Stimulated activated CD8-positive, alpha-beta memory T cell treated with anti-CD3 and anti-CD28 coated beads, Interleukin-15, amount 100 ng/mL, for 48 hours (primary cell): Measurements from ENCODE around the gene AURKA.
"Not testable (repeated sequence)": the region's sequence is repeated elsewhere in the genome, so short reads cannot be mapped to it uniquely, and the experiment has no call there.

Experiments used
- DNase-seq, 2 donors: peaks; one replicate each; pipeline ENCODE4 v3.0.0-alpha.2; 2020; ENCODE audit warnings: low read depth in 2 of 2

Gene AURKA

DNA sequence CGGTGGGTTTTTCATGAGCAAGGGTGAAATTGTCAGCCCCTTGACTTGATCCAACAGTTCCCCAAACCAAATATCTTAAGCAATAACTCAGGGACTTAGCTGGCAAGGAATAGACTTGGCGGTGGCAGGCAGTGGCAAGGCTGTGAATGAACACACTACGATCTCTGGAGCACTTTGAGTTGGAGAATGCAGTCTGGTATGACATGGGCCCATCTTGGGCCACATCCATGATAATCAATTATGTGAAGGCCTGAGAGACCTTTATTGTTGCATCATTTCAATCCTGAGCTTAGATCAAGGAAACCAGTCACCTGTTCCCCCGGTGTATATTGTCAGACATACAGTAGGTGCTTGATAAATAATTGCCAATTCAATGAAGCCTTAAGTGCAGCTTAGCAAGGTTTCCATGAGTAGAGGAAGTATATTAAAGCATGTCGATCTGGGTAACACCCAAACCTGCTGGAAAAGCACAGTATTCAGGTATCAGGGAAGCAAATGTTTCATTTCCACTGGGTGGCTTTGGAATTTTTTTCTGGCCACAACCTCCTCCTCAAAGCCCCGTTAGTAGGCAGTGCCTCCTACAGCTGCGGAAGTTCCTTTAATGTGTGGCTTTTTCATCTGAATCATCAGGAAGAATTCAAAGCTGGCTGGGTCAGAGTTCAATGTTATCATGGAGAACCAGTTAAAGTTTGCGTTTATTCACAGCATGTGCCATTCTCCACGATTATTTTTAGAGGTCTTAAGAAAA, 30.2 kb upstream of the AURKA start:
- DNase-seq, result no peak

DNA sequence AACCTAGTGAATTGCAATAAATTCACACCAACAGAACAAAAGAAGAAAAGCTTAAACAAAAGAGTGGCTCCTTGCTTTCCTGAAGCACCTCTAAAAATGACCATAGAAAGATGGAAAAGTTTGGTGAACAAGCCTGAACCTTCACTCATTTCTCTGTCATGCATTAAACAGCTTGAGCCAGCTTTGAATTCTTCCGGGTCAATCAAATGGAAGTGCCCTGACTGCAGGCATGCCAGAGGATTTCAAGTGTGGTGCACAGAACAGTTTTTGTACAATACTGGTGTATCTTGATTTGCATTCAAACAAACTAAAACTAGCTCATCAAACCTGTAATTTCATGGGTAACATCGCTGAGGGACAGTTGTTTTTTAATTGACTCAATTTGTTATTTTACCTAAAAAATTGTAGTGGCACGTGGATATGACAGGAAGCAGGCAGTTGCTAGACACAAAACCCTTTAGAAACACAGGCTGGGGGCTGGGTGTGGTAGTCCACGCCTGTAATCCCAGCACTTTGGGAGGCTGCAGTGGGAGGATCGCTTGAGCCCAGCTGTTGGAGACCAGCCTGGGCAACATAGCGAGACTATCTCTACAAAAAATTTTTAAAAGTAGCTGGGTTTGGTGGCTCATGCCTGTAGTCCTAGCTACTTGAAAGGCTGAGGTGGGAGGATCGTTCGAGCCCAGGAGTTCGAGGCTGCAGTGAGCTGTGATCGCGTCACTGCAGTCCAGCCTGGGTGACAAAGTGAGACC, 29.1 kb upstream of the AURKA start:
- DNase-seq, result no peak

DNA sequence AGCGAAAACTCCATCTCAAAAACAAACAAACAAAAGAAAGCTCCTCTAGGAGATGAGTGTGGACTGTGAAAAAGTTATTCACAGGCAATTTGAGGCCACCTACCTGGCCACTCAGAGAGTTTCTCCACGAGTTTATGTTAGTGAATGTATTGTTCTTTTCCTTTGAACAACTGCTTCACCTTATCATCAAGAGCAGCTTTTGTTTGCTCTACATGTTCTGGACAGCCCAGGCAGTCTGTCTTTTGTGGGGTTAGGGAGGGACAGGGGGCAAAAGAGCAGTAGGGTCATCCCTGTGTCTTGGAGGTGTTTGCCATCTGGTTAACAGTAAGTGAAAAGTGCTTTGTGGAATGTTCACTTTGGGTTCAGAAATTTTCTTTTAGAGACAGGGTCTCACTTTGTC, 28.0 kb upstream of the AURKA start:
- DNase-seq, result no peak

DNA sequence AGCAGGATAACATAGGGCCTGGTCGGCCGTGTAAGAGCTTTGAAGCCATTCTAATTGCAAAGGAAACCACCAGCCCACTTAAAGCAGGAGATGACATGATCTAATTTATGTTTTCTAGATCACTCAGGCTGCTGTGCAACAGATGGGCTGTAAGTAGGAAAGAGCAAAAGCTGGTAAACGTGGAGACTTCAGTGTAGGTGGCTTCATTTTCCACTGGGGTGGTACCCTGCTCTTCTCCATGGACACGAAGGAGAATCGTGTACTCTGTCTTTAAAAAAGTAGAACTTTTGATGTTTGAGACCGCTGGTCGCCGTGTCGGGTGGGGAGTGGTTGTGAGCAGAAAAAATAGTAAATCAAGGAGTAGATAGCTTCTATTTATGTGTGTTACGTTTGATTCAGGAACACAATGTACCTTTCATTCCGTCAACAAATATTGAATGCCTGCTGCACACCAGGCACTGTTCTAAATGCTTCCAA, 26.4 kb upstream of the AURKA start:
- DNase-seq, result no peak

DNA sequence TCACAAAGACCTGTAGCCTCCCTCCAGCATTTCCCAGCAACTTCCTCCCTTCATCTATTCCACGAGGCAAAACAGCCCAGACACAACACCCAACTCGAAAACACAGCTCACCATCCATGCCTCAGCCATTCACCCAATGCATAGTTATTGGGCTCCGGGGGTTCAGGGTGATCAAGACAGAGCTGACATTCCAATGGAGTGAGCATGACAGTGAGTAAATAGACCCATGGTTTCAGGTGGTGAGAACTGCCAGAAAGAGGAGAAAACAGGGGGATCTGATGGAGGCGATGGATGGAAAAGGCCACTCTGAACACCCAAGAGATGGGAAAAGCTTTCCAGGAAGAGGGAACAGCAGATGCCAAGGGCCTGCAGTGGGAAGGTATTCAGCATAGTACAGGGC, 25.9 kb upstream of the AURKA start:
- no peak for DNase-seq

DNA sequence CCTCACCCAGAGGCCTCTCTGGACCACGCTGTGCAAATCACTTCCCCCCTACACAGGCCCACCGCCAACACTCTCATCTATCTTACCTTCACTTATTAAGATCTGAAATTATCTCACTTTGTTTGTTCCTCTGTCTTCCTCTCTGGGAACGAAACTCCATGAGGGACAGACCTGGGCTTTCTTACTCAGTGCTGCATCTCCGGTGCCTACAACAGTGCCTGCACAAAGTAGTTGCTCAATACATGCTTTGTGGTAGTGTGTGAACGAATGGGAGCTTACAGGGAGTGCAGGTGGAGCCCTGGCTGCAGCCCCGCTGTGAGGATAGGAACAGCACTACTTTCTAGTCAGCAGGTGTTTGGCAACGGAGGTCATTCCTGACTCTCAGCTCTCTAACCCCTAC, 25.4 kb upstream of the AURKA start:
- DNase-seq, result no peak

DNA sequence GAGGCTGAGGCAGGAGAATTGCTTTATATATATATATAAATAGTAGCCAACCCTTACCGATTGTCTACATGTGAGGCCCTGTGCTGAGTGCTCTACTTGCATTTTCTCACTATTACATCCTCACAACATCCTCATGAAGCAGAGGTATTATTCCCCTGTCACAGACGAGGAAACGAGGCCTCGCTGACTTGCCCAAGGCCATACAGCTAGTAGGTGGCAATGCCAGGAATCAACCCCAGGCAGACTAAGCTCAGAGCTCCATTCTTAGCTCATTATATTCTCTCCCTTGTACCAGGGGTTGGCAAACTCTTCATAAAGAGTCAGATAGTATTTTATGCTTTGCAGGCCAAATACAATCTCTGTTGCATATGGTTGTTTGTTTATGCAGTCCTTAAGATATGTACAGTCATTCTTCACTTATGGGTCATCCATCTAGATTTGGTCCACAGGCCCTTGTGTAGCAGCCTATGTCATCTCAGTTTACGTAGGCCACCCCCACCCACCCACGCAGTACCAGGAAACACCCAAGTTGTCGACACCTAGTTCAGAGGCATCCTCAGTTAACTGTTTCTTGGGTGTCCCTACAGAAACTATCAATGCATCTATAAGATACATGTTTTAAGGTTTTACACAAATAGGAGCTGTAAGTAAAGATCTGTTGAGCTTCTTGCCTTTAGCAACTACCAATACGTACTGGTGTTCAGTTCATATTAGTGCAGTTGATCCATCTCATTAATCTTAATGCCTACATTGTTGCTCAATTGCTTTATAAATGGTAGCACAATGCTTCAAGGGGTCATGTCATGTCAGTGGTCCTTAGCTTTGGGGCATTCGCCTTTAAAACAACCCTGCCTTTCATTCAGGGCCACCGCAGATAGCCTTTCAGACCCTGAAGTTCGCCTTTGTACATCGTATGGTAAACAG, 23.1 kb upstream of the AURKA start:
- DNase-seq, result peak; percentile 60 to 71

DNA sequence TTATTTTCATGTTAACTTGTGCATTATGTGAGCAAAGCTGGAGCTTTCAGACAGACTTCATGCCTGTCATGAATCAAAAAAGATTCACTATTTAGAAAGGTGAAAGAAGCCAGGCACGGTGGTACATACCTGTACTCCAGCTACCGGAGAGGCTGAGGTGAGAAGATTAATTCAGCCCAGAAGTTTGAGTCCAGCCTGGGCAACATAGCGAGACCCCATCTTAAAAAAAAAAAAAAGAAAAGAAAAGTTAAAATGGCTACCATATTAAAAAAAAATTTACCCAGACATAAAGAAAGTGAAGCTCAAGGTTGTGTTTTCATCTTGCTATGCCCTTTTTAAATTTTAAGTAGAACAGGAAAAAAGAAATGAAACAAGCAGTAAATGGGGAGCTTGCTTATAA, 20.9 kb upstream of the AURKA start:
- DNase-seq, result no peak

DNA sequence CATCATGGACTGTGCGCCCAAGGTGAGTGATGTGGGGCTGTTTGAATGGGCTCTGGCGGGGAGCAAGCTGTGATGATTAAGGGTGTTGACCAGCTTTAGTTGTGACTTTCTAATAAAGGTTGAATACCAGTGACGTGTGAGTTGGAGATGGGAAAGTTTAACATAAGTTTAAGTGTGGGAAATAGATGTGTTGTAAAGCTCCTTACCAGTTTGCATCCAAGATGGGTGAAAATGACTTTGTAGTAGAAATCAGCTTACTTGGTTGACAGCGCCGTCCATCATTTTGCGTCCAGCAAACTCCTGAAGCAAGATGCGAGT, 20.4 kb upstream of the AURKA start:
- no peak for DNase-seq

DNA sequence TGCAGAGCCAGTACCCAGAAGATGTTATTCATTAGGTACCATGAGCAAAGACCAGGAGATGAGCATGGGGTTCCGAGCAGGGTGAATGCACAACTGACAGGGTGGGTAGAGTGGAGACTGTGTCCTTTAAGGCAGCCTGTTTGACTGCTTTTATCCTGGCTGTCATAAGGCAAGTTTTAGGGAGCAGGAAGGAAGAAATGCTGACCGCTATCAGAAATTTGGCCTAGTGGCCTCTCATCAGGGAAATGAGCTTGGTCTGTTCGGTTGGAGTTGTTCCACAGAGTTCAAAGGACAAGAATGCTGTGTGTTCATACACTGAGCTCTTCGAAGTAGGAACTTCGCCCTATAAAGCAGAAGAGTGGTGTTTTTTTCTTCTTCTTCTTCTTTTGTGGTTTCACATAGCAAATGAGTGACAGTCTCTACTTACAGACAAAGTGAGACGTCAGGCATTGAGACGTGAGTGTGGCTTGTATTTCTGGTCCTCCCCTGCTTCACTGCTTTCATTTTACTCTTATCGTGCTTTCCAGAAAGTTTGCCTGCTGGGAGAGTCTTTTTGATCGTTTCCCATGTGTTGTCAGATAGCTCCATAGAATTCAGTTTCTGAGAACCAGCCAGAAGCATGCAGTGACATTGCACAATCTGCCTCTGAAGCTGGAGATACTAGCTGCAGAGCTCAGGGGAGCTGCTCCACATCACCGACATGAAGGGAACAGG, 19.9 kb upstream of the AURKA start, which contains the start of gene CASS4:
TSS of gene CASS4 (plus strand) at position 502 of the 714 bp plus-strand sequence. CDS start at position 701, 199 bp downstream.
- no peak for DNase-seq

DNA sequence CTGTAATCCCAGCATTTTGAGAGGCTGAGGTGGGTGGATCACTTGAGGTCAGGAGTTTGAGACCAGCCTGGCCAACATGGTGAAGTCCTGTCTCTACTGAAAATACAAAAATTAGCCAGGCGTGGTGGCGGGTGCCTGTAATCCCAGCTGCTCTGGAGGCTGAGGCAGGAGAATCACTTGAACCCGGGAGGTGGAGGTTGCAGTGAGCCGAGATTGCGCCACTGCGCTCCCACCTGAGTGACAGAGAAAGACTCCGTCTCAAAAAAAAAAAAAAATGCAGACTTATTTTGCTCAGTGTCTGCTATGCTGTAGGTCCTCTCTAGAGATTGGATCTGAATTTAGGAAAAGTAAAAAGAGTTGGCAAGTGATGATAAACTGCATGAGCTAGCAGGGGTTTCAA, 19.3 kb upstream of the AURKA start:
- not testable (repeated sequence) for DNase-seq

DNA sequence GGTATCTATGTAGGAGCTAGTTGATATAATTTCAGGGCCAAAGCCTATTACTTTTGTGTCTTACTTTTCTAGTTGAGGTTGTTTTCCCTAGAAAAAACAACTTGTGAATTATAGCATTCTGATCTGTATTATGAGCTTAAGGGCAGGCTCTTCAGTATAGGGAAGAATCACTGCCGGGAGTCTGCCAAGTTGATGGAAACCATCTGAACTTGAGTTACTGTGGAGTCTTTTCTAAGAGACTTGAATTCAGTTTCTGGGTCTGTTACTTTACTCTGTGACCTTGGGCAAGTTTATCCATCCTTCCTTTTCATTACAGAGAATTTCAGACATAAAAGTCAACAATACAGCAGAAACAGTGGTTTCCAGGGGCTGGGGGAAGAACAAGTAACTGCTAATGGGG, 17.9 kb upstream of the AURKA start:
- no peak for DNase-seq

DNA sequence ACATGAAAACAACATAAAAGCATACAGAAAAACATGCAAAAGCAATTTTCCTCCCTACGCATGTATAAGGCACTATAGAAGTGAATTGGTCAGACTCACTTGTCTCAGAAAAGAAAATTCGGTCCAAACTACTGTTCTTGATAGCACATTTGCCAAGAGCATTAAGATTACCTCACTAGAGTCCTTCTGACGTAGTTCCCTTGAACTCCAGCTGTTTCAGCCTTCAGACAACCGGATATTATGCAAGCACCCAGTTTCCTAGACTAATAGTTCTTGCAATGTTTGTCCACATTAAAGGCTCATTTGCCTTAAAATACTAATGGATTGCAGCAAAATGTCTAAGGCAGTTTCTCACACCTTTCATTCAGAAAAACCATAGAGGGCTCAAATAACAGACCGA, 17.5 kb upstream of the AURKA start:
- no peak for DNase-seq

DNA sequence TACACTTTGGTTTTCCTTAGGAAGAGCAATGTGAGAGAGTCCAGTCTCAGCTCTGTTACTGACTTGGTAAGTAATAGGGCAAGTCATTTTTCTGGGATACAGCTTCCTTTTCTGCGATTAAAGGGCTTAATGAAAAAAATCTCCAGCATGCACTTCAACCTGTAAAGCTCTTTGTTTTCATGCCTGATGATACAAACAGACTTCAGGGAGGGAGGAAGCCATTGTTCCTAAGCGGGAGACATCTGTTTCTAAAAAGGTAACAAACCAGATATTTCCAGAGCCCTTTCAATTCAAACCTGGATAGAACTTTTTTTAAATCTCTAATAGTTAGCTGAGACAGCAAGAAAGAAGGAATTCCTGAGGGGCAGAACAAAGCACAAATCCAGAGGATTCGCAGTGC, 14.9 kb upstream of the AURKA start:
- no peak for DNase-seq

DNA sequence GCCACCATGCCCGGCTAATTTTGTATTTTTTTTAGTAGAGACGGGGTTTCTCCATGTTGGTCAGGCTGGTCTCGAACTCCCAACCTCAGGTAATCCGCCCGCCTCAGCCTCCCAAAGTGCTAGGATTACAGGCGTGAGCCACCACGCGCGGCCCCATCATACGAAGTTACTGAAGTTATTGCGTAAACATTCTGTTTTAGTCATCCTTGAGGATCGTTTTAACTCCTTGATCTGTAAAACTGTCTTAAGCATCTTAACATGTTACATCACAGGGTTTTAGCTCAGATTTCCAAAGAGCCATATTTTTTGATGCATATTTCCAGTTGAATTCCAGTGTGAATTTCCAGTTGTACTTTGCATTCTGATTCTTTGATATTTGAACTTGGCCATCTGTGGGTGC, 13.3 kb upstream of the AURKA start:
- DNase-seq, result not testable (repeated sequence)

DNA sequence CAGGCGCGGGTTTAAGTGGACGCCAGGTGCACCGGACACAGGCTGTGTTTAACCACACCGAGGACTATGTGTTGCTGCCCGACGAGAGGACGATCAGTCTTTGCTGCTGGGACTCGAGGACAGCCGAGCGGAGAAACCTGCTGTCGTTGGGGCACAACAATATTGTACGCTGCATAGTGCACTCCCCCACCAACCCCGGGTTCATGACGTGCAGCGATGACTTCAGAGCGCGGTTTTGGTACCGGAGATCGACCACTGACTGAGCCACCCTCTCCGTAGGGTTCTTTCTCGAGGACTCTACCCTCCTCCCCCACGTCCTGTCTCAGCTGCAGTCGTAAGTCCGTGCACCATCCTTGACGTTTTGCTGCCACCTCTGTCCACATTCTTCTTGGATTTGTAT, 11.4 kb upstream of the AURKA start:
- DNase-seq, result no peak

DNA sequence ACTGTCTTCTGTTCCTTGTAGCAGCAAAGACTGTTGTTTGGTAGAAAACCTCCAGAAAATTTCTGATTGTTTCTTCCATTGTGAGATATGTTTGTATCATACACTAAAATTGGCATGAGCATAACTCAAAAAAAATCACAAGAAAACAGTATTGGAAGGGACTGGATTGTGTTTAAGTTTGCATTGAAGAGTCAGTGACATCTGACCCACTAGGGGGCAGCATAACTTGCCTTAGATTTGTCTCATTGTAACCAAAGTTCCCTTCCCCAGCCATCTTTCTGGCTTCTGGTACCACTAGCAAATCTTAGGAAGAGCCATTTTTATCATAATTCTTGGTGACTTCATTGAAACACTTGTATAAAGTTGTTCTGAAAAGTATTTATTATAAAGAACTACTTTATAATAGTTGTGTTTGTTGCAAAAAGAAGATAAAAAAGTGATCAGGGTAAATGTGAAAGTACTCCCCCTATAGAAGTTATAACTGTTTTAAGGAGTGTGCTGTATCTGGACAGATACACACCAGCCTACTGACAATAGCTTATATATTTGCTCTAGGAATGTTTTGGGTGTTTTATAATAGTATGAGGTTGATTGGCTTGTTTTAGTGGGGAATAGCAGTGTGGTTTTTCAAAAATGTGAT, 8.1 kb upstream of the AURKA start:
- DNase-seq, result no peak

DNA sequence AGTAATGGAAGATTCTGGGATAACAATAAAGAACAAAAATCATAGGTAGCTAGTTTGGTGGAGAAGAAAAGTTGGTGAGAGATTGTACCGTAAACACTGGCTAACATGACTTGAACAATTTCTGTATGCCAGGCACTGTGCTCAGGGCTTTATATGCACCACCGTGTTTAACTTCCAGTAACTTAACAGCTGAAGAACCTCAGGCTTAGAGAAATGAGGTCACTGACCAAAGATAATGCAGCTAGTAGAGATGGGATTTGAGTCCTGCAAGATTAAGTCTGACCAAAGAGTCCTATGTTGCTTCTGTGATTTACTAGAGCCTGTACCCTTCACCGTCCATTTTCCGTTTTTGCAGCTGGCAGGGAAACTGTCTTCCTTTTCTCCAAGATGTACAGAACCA, 3.2 kb upstream of the AURKA start:
- DNase-seq, result no peak

DNA sequence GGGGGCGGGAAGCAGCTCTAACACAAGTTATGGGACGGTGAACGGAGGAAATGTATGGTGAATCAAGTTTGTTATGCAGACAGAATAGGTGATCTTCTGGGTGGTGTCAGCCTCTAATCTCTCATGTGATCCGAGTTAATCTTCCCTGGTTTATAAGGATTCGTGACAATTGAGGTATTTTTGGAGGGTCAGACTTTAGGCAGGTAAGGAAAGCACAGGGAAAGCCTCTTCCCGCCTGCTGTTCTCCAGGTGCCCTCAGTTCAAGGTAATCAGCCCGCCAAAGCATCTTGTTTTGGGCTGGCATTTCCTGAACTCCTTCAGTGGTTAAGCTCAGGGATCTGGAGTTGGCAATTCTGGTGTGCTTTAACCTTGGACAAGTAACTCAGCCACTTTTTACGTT, 1.6 kb upstream of the AURKA start:
- DNase-seq, result no peak

DNA sequence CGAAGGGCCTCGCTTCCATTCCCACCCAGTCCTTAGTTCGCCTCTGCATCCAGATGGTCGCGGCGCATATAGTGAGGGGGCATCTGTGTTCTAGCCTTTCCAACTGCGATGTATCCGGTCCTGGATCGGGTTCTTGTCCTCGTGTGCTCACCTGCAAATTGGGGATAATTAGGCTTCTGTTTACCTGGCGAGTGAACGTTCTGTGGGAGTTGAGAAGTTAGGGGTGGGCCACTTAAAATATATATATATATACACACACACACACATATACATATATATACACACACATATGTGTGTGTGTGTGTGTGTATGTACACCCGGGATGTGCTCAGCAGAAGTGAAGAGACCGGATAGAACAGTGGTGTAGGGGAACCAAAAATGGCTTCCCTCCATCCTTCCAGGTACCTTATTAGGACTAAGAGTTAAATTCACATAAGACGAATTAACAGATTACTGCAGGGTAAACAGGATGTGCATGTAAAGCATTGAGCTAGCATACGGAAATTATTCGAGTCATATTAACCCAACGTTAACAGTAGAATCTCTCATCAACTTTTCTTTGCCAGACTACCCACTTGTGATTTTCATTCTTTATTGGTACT, 967 bp upstream of the AURKA start:
- no peak for DNase-seq
